NCI-H82 treated with DMSO at 0.1 percent for 48 hours (cell line): ENCODE data around the gene CLTB.

Experiments
- DNase-seq: peaks from one replicate; lab custom pipeline; 2025; ENCODE audit not compliant: unreplicated experiment; lab: John Stamatoyannopoulos, UW

Gene CLTB

GRCh38 chr5:176383961-176384360 lies 32.4 kb downstream of the CLTB start:
- DNase-seq: no peak

DNA sequence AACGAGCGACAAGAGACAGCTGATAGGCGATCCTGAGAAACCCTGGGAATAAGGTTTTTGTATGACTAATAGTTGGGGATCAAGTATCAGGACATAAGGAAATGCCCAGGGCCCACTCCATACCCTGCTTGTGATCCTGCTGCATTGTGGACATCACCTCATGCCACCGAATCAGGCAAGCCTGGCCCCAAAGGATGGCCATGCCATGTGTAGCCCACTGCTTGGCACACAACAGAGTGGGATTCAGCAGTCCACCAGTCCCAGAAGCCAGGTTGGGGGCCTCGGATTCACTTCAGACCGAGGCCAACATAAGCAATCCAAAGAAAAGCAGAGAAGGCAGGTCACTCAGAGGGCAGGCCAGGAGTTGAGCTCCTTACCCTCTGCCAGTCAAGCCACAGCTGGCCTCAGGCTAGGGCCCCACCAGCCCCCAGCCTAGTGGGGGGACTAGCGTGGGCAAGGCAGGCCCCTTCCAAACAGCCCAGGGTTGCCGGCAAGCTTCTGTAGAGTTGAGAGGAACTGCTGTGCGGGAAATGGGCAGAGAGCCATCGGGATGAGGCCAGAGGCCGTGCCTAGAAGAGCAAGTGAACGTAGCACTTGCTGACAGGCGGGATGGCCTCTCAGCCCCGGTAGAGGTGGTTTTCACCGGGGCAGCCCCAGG lies 33.0 kb downstream of the CLTB start:
- no peak for DNase-seq

GRCh38 chr5:176382721-176383120 lies 33.6 kb downstream of the CLTB start:
- DNase-seq: no peak

DNA sequence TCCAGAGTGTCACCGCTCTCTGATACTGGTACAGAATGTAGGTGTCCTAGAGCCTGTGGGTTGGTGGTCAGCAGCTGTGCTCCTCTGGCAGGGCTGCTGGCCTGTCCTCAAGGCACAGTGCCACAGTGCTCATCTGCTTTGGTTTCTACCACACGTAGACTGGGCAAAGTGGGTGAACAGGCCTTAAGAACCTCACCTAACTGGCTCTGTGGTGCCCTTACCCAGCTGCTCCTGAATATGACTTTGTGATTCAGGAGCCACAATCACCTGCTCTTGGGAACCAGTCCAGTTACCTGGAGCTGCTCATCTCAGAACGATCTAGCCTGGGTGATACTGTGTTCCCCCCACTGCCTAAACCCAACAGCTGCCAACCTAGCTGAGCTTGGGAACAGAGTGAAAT lies 34.4 kb downstream of the CLTB start:
- DNase-seq: no peak

GRCh38 chr5:176381423-176381822 lies 34.9 kb downstream of the CLTB start:
- no peak for DNase-seq

- no peak for DNase-seq
Observed at GRCh38 chr5:176379881-176380280, 36.5 kb downstream of the CLTB start.

DNA sequence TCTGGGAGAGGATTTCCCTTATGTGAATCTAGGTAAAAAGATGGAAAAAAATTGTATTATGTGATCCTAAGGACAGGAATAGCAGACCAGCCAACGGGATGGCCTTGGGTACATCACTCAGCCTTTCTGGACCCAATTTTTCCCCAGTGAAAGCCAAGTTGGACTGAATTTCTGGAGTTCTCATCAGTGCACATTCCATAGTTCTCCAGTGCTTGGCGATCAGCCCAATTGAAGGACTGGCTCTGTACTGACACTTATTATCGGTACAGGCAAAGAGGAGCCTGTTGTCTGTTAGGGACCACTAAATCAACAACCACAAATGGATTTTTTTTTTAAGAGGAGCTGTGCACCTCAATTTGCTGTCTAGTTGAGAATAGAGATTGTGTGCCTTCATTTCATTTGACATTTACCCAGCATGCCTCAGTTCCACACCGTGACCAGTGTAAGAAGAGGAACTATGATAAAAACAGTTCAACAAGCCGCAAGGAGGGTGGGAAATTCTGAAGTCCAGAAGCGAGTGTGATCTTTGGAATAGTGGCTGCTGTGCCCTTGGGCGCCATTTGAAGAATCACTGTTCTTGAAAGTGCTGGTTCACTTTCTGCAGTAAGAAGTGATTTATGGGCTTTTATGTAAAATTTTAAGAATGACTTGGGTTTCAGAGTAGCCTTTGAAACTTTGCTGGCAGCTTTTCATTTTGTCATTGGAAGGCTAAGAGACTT lies 43.1 kb downstream of the CLTB start:
- no peak for DNase-seq

DNA sequence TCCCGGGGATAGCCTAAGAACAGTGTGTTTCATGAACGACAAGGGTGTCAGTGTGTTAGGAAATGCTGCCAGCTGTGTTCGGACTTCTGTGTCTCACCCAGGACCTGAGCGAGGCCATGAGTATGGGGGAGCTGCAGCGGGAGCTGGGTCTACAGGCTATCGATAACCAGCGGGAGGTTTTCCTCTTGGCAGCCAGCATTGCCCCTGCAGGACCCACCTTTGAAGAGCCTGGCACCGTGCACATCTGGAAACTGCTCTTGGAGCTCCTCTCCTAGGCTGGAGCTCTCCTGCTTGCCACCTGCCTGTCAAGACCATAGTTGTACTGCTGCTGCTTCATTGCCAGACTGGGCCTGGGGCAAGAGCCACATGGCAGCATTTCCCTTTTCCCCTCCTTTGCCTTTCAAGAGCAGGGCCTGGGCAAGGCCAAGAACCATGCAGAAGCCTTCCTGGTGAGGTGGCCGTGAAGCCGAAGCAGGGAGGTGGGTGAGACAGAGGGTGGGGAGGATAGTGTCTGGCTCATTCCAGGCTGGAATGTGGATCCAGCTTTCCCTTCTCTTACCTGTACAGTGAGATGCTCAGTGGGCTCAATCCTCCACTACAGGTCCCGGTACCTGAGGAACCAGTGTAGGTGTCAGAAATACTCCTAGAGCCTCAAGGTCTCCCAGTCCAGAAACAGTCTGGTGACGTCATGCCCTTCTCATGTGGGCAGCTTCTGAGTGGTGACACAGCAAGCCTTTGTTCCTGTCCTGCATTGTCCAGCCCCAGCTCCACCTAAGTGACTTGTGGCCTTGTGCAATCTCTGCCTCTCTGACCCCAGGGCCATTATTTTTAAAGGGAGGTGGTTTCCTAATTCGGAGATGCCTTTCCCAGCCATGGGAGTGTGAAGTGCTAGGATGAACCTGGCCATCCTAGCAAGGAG lies 44.5 kb downstream of the CLTB start:
- DNase-seq: no peak

DNA sequence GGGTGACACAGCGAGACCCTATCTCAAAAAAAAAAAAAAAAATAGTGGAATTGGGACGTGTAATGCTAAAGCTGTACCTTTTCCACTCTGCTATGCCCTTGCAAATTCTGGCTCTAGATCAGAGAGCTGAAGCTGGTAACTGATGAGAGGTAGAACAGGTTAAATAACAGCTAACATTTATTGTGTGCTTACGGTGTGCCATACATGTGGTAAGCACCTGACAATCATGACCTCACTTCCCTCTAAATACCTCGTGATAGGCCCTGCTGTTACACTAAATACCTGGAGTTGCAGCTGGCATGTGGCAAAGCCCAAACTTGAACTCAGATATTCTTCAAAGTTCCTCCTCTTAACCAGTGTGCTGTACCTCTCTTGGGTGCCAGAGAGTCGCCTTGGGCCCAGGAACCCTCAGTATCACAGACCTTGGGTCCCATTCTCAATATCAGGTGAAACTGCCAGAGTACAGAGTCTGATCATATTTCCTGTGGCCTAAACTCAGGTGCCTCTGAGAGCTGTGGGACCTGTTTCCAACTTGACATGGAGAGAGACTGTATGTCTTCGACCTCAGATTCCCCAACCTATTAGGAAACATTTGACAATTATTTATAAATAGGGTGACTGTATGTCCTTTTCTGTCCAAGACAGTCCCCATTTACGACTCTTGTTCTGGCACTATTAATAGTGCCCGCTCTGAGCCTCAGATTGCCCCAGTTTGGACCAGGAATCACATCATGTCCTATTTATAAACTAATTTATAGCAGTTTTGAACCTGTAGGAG lies 46.2 kb downstream of the CLTB start:
- DNase-seq: no peak

DNA sequence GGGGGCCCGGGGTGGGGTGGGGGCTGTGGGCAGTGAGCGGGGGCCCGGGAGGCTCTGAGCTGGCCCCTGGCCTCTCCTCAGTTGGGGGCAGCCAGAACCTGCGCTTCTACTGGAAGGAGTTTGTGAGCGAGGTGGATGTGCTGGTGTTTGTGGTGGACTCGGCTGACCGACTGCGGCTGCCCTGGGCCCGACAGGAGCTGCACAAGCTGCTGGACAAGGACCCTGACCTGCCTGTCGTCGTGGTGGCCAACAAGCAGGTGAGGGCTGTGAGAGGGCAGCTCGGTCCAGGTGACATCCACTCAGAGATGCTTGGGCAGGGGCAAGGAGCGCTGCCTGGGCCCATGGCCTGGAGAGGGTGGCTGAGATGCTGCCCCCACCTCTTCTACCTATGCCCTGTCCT lies 47.6 kb downstream of the CLTB start:
- DNase-seq: no peak

DNA sequence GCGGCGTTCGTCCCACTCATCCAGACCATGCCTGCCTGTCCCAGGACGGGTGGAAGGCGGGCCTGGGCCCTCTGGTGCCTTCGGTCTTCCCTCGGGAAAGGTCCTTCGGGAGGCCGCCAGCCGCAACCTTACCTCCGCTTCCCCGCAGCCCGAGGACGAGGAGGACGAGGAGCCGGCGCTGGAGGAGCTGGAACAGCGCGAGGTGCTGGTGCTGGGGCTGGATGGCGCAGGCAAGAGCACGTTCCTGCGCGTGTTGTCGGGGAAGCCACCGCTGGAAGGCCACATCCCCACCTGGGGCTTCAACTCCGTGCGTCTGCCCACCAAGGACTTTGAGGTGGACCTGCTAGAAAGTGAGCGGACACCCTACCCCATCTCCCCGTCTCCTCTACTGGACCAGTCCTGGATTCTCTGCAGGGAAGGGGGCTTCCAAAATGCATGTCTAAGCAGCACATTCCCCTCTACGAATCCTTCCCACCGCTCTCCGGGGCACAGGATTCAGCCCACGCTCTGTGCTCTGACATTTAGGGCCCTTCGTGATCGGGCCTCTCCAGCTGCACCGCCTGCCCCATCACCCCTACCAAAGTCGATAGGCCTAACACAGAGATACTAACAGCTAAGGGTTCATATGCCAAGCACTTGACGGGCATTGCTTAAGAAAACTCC lies 50.0 kb downstream of the CLTB start:
- no peak for DNase-seq

DNA sequence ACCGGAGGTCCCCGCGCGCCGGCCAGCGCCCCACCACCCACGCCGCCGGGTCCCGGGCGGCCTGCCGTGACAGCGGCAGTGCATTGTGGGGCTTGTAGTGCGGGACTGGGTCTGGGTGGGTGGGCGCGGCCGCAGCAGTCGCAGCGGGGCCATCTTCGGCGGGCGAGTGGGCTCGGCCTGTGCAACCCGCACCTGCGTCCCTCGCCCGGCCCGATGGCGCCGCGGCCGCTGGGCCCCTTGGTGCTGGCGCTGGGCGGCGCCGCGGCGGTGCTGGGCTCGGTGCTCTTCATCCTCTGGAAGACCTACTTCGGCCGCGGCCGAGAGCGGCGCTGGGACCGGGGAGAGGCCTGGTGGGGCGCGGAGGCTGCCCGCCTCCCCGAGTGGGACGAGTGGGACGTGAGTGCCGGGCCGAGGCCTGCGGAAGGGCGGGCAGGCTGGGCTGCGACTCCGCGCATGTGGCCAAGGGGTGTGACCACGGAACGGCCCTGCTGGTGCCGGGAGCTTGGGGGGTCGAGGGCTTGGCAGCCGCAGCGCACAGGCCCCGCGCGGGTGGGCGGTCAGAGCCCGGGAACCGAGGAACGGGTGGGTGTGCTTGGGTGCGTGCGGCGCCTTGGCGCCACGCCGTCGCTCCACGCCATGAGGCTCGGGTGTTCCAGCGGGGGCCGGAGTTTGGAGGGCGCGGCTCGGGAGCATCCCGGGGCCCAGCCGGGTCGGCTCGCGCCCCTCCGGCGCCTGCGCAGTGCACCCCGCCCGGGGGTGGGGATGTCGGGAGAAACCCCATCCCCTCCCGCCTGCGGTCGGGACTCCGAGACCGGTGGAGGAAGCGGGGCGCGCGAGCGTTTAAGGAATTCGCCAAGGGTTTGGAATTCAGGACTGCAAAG lies 50.7 kb downstream of the CLTB start, which contains the start of gene ARL10:
ARL10 (plus strand) TSS at position 137 of the 881 bp plus-strand sequence; CDS start at position 214, 77 bp downstream.
- DNase-seq: no peak

- DNase-seq: no peak
Observed at GRCh38 chr5:176364765-176365350, 51.5 kb downstream of the CLTB start.

GRCh38 chr5:176362233-176362490 lies 54.2 kb downstream of the CLTB start:
- no peak for DNase-seq

DNA sequence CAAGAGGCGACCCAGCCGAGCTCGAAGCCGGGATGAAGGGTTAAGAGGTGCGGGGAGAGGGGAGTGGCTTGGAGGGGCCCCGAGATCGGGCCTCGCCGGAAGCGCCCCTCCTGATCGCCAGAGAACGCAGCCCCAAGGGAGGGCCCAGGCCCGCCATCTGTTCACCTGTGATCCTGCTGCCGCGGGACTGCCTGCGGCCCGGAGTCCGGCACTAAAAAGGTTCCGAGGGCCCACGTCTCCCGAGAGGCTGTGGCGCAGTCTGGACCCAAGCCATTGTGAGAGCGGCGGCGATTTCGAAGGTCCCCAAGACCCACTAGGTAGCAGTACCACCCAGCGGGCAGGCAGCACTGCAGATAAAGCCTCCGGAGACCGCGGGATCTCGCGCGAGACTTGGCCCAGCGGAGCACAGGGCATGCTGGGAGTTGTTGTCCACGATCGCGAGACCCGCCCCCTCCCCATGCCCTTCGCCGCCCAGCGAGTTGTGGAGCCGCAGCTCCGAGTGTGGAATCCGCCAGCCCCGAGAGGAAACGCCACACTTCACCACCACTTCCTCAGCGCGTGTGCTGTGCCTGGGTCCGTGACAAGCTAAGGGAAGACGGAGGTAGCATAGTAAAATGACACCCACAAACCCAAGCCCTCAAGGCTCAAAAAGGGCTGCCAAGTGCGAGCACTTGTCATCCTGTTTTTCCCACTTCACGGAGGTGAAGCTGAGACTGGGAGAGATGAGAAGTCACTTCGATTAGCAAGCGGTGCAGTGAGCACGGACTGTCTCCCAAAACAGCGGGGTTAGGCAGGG lies 54.7 kb downstream of the CLTB start, which contains the start of gene KIAA1191:
KIAA1191 (minus strand) TSS at position 328 of the 796 bp plus-strand sequence. CDS start 2,256 bp downstream, outside the sequence.
- DNase-seq: peak; percentile 68

DNA sequence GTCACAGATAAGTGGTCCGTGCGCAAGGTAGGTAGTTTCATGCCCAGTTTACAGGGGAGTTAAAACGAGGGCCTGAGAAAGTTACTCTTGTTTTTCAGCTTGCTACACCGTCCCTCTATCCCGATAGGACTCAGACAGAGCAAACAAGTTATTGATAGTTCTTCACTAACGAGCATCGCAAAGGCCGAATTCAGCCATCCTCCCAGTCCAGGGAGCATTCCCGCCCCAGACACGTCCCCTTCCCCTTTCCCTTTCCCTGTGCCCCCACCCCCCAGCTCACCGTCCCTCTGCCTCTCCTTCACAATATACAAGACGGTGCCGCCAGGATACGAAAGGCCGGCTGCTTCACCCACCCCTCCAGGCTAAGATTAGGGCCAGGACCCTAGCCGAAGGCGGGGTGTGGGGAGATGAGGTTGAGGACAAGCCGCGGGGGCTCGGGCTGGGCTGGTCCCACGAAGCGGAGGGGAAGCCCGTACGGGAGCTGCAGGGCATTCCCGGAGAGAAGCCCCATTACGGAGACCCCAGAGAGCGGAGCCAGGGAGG lies 55.4 kb downstream of the CLTB start:
- no peak for DNase-seq

DNA sequence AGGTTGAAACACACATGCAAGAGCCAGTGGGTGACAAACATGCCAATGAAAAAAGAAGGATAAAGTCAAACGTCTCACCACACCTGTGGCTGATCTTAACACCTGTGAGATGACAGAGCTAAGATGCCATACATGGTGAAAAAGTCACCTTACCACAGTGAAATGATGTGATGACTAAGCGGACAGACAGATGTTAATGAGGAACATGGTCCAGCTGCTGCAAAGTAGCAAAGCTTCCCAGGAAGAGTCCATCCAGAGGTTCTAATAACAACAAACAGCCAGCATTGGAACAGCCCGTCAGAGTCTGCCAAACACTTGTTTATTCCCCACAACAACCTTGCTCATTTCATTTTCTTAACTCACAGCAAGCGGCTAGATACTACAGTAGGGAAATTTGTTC lies 56.7 kb downstream of the CLTB start:
- no peak for DNase-seq

GRCh38 chr5:176356179-176356566 lies 60.2 kb downstream of the CLTB start:
- no peak for DNase-seq
